Upper lobe of right lung (tissue), 1 donor: Measurements from ENCODE around the gene KLK11. TPM values are rescaled to one million over a fixed set of nuclear protein-coding genes. Genes with fewer than 3 reads are reported as not detected.
A peak's percentile ranks its signal among the peaks of the same experiment; 100 is the strongest.

Experiments
- ATAC-seq: fragments of 200-7000 bp; cut with Tn5 transposase; one replicate; pipeline ENCODE4 v1.9.1; 2020; ENCODE audit warnings: mild to moderate bottlenecking, moderate library complexity
- DNase-seq: peaks from one replicate; pipeline ENCODE4 v3.0.0-alpha.2; 2020
- H3K27ac ChIP-seq: fragments of 200-600 bp; one replicate; pipeline ENCODE4 v1.8.0; 2022
- H3K27me3 ChIP-seq: fragments of 200-600 bp; one replicate; pipeline ENCODE4 v1.8.0; 2022; ENCODE audit warnings: mild to moderate bottlenecking
- H3K36me3 ChIP-seq: fragments of 200-600 bp; one replicate; pipeline ENCODE4 v1.8.0; 2022
- H3K4me1 ChIP-seq: fragments of 200-600 bp; one replicate; pipeline ENCODE4 v1.8.0; 2022
- H3K4me3 ChIP-seq: fragments of 200-600 bp; one replicate; pipeline ENCODE4 v1.8.0; 2022; ENCODE audit warnings: mild to moderate bottlenecking
- H3K9me3 ChIP-seq: fragments of 200-600 bp; one replicate; pipeline ENCODE4 v1.8.0; 2022
- intact Hi-C: fragments of 100-400 bp; cut with DNase I; formaldehyde crosslinking; loops from one replicate; pipeline ENCODE4 v1.11.0; 2022
- total RNA-seq: library from RNA; stranded (reverse); fragmentation: NEBNext Ultra II Directional; extraction: Animal tissue kit (Norgen Biotek cat#: 25700); gene quantifications from one replicate; pipeline ENCODE4 v1.2.1, GENCODE V29; 2021
- TF ChIP-seq, protein P1 (sequence below): fragments of 200-600 bp; IDR thresholded peaks from one replicate; pipeline ENCODE4 v1.8.0; 2022; ENCODE audit warnings: antibody characterized with exemption
- donor health status: DM: no; HTN: yes; CAD: no; lungs with severe emphysema.

The KLK11 gene
- total RNA-seq, 1 donor from 2014 or later = 10.8 TPM

DNA sequence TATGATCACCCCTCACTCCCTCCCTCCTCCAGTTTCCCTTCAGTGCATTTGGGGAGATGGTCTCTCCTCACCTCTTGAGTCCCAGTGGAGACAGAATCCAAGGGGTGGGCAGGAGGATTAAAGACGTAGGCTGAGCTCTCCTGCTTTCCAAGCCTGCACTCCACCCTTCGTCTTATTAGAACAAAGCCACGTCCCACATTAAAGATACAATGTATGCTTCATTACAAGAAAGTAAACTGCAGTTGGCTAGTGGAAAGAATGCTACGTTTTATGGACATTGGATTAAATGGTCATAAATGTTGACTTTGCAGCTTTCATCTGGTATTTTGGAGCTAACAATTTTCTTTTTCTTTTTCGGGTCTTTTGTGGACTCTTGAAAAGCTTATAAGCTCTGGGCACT is 1.5 kb upstream of the KLK11 start:
- no peak for DNase-seq
- Histone ChIP-seq H3K36me3 (no peaks in the 10 kb centered on the region), H3K4me3 (no peak overlapping the region), H3K4me1 (no peaks in the 10 kb centered on the region), H3K27me3 (peaks cover 43% of the 10 kb centered on the region), H3K9me3 (no peaks in the 10 kb centered on the region), H3K27ac (no peak overlapping the region)
- intact Hi-C loops = no loop called here
- TF ChIP-seq, protein P1, sequence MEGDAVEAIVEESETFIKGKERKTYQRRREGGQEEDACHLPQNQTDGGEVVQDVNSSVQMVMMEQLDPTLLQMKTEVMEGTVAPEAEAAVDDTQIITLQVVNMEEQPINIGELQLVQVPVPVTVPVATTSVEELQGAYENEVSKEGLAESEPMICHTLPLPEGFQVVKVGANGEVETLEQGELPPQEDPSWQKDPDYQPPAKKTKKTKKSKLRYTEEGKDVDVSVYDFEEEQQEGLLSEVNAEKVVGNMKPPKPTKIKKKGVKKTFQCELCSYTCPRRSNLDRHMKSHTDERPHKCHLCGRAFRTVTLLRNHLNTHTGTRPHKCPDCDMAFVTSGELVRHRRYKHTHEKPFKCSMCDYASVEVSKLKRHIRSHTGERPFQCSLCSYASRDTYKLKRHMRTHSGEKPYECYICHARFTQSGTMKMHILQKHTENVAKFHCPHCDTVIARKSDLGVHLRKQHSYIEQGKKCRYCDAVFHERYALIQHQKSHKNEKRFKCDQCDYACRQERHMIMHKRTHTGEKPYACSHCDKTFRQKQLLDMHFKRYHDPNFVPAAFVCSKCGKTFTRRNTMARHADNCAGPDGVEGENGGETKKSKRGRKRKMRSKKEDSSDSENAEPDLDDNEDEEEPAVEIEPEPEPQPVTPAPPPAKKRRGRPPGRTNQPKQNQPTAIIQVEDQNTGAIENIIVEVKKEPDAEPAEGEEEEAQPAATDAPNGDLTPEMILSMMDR = no peak
- no peak for ATAC-seq

DNA sequence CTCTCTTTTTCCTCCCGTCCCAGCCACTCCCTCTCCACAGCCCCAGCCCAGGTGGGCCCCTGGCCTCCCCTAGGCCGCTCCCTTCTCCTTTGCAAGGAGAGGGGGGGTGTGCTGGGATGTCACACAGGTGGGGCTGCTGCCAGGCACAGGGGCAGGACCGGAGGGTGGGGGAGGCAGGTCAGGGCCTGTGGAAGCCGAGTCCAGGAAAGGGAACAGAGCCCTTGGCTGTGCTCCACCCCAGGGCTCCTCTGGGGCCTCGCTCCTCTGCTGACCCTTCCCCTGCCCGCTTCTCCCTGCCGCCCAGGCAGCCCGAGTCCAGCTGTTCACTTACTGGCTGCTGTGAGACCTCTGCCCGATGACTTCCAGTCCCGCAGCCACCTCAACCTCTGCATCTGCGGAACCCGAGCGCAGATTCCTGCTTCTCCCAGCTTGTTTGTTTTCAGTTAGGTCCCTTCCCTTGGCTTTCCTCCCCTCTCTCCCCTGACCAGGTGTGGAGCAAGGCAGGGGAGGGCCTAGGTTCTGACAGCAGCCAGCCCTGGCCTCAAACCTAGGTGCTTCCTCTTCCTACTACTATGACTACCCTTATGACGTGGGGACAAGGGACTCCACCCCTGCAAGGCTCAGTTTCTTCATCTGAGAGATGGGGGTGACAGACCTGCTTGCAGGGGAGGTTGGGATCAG is 850 bp upstream of the KLK11 start:
- H3K27me3 ChIP-seq = peaks cover 43% of the 10 kb centered on the region
- ATAC-seq (no peak), DNase-seq (no peak)
- no peaks in the 10 kb centered on the region for H3K4me1 ChIP-seq
- TF ChIP-seq, protein P1 = no peak
- no peaks in the 10 kb centered on the region for H3K36me3 ChIP-seq
- no peak overlapping the region for H3K27ac ChIP-seq
- no peaks in the 10 kb centered on the region for H3K9me3 ChIP-seq
- intact Hi-C loops = no loop called here
- H3K4me3 ChIP-seq = no peak overlapping the region

DNA sequence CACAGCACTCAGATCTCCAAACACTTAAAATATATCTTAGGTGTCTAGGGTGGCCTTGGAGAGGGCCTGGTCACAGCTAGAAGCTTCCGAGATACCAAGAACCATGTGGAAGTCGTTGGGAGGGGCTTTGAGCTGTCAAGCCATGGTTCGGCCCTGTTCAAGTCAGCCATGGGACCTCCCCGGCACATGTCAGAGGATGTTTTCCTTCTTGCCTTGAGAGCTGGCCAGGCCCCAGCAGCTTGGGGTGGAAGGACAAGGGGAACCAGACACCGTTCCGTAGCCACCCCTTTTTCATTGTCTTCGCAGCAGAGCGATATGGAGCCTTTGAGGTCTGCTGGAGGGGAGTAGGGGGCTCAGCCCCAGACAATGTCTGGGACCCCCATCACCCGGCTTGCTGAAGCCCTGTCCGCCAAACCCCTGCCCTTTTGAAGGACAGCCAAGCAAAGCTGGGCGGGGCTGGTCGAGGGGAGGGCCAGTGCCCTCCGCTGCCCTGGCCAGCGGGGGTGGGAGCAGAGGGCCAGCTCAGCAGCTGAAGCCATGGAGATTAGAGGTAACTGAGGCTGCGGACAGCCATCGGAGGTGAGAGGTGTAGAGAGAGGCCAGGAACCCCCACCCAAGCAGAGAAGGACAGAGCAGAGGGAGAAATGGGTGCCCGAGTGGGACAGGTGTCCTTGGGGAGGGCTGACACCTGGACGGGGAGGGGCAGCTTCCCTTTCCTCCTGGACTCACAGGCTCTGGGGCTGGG is 435 bp downstream of the KLK11 start:
- no peaks in the 10 kb centered on the region for H3K36me3 ChIP-seq
- H3K4me3 ChIP-seq = no peak overlapping the region
- TF ChIP-seq, protein P1 = no peak
- H3K27ac ChIP-seq = no peak overlapping the region
- H3K4me1 ChIP-seq = no peaks in the 10 kb centered on the region
- intact Hi-C loops = no loop called here
- DNase-seq = no peak
- H3K9me3 ChIP-seq = no peaks in the 10 kb centered on the region
- peak; percentile 5 for ATAC-seq
- peaks cover 43% of the 10 kb centered on the region for H3K27me3 ChIP-seq

DNA sequence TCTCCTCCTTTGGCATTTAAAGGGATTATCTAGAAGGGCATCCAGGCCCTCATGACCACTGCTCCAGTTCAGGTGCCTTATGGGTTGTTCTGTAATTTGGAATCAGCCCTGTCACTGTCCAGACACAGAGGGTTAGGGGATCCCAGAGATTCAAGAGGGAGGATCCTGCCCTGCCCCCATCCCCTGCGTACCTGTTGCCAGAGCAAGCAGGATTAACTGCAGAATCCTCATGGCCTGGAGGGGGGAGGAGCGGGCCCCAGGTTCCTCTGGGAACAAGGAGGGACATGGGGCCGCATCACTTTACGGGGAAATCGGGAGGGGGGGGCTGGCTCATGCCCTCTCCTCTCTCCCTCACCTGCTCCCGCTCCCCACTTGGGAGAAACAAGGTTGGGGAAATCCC is 1.0 kb downstream of the KLK11 start:
- DNase-seq (no peak), ATAC-seq (no peak)
- Histone ChIP-seq H3K27me3 (peaks cover 43% of the 10 kb centered on the region), H3K36me3 (no peaks in the 10 kb centered on the region), H3K4me1 (no peaks in the 10 kb centered on the region), H3K9me3 (no peaks in the 10 kb centered on the region), H3K4me3 (no peak overlapping the region), H3K27ac (no peak overlapping the region)
- intact Hi-C loops = no loop called here
- TF ChIP-seq, protein P1 = no peak

GRCh38 chr19:51024924-51025323 is 1.5 kb downstream of the KLK11 start:
- Histone ChIP-seq H3K4me1 (no peaks in the 10 kb centered on the region), H3K36me3 (no peaks in the 10 kb centered on the region), H3K9me3 (no peaks in the 10 kb centered on the region), H3K27ac (no peak overlapping the region), H3K27me3 (peaks cover 43% of the 10 kb centered on the region), H3K4me3 (no peak overlapping the region)
- intact Hi-C loops = no loop called here
- TF ChIP-seq, protein P1 = no peak
- no peak for ATAC-seq
- DNase-seq = no peak
